Esophagus mucosa (tissue), 1 donor: ENCODE results near the gene CACNA2D4. TPM values are rescaled to one million over a fixed set of nuclear protein-coding genes. Genes with fewer than 3 reads are reported as not detected.

Experiments
- ATAC-seq: fragments of 200-7000 bp; cut with Tn5 transposase; one replicate; pipeline ENCODE4 v1.9.1; 2020
- total RNA-seq: library from RNA; stranded (reverse); gene quantifications from one replicate; pipeline ENCODE4 v1.2.4, GENCODE V29; 2023
- donor health status: DM: yes; HTN: yes; CAD: no.

Gene CACNA2D4
- total RNA-seq, 1 donor from 2014 or later = 1.1 TPM

- no peak for ATAC-seq
These were observed 47.2 kb downstream of the CACNA2D4 start for GRCh38 chr12:1870998-1871917.

GRCh38 chr12:1870086-1870485, 48.4 kb downstream of the CACNA2D4 start:
- no peak for ATAC-seq

GRCh38 chr12:1869145-1869544, 49.3 kb downstream of the CACNA2D4 start:
- ATAC-seq = no peak

- ATAC-seq = no peak
These were observed 53.1 kb downstream of the CACNA2D4 start for GRCh38 chr12:1865284-1865866.

- no peak for ATAC-seq
These were observed 53.6 kb downstream of the CACNA2D4 start for GRCh38 chr12:1864867-1865266.

GRCh38 chr12:1864456-1864855, 54.0 kb downstream of the CACNA2D4 start:
- no peak for ATAC-seq

GRCh38 chr12:1863823-1864222, 54.6 kb downstream of the CACNA2D4 start:
- no peak for ATAC-seq

- no peak for ATAC-seq
These were observed 55.5 kb downstream of the CACNA2D4 start for GRCh38 chr12:1862973-1863372.

GRCh38 chr12:1859643-1860042, 58.8 kb downstream of the CACNA2D4 start:
- ATAC-seq = no peak

- ATAC-seq = no peak
These were observed 60.0 kb downstream of the CACNA2D4 start for GRCh38 chr12:1858456-1858855.

GRCh38 chr12:1857821-1858220, 60.6 kb downstream of the CACNA2D4 start:
- no peak for ATAC-seq

GRCh38 chr12:1857086-1857485, 61.4 kb downstream of the CACNA2D4 start:
- ATAC-seq = no peak

GRCh38 chr12:1855241-1855640, 63.2 kb downstream of the CACNA2D4 start:
- no peak for ATAC-seq

GRCh38 chr12:1853716-1854115, 64.7 kb downstream of the CACNA2D4 start:
- ATAC-seq = no peak

- ATAC-seq = no peak
These were observed 66.4 kb downstream of the CACNA2D4 start for GRCh38 chr12:1852076-1852475.

GRCh38 chr12:1851151-1851701, 67.2 kb downstream of the CACNA2D4 start:
- ATAC-seq = no peak

- ATAC-seq = no peak
These were observed 69.7 kb downstream of the CACNA2D4 start for GRCh38 chr12:1848745-1849144.

GRCh38 chr12:1848146-1848545, 70.3 kb downstream of the CACNA2D4 start:
- no peak for ATAC-seq

- ATAC-seq = no peak
These were observed 71.0 kb downstream of the CACNA2D4 start for GRCh38 chr12:1847411-1847810.

GRCh38 chr12:1846421-1847405, 71.7 kb downstream of the CACNA2D4 start:
- ATAC-seq = no peak

GRCh38 chr12:1845886-1846285, 72.6 kb downstream of the CACNA2D4 start:
- ATAC-seq = no peak

- no peak for ATAC-seq
These were observed 73.0 kb downstream of the CACNA2D4 start for GRCh38 chr12:1845427-1845826.
